GM21737 (cell line): ENCODE results near the gene SRC.

Experiments
- ATAC-seq: cut with Tn5 transposase; IDR thresholded peaks from one replicate; pipeline ENCODE4 v1.9.1; 2021; ENCODE audit warnings: mild to moderate bottlenecking, moderate library complexity; ENCODE audit not compliant: unreplicated experiment

The SRC gene

DNA sequence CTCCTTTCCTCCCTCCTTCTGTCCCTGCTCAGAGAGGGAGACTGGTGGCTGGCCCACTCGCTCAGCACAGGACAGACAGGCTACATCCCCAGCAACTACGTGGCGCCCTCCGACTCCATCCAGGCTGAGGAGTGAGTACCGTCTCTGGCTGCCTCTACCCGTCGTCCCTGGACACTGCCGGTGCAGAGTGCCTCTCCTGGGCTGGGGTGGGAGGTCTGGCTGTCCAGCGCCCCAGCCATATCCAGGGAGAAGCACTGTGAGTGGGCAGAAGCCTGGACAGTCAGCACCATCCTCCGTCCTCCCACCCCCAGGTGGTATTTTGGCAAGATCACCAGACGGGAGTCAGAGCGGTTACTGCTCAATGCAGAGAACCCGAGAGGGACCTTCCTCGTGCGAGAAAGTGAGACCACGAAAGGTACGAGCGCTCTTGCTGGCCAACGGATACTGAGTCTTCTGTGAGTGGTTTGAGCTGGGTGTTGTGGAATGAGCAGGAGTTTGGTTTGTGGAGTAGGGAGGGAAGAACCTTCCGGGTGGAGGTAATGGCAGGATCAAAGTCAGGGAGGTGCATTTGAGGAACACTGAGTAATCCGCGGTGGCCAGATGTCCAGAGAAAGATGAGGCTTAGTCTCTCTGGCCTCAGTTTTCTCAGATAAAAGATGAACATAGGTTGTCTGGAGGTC, 48.1 kb downstream of the SRC start:
- ATAC-seq, result no peak

DNA sequence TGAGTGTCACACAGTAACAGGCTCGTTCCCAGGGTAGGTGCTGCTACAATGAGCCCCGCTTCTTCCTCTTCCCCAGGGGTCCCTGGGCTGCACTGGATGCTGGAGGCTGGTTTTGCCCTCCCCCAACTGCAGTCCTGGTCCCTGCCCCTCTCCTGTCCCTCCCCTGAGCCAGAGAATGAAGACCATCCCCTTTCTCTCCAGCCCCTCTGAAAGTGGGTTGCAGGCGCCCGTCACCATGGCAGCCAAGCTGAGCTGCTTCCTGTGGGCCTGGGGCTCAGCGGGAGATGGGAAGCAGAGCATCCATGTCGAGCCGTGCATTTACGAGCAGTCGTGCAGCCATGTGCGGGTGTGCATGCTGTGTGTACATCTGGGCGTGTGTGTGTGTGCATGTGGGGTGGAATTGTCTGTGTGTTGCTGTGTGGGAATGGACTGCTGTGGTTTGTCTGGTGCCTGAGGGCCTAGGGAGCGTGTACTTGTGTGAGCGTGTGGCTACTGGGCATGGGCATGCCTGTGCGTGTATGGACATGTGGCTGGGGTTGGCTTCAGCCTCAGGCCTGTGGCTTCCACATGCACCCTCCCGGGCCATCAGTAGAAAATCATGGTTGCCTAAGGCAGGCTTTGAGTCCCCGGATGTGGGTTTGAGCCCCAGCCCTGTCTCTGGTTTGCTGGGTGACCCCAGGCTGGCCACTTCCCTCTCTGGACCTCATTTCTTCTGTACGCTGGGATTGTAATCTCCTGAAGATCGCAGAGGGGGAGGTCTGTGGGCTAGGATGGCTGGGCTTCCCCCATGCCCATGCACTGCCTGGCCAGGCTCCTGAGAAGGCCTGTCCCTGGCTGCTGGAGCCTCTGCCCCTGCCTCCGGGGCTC, 48.8 kb downstream of the SRC start:
- ATAC-seq, result no peak

DNA sequence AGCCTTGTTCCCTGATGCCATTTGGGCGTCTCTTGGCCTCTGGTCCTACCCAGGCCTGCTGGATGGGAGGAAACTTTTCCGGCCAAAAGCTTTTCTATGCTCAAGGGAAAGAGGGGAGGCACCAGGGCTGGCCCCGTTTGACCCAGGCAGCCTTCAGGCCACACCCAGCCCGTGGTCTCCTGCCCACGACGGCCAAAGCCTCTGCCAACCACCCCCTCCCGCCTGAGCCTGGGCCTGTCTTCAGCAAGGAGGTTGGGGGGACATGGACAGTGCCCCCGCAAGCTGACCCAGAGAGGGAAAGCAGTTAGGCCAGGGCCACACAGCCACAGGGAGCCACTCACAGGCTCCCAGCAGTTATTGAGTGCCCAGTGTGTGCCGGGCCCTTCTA, 49.5 kb downstream of the SRC start:
- ATAC-seq, result no peak

DNA sequence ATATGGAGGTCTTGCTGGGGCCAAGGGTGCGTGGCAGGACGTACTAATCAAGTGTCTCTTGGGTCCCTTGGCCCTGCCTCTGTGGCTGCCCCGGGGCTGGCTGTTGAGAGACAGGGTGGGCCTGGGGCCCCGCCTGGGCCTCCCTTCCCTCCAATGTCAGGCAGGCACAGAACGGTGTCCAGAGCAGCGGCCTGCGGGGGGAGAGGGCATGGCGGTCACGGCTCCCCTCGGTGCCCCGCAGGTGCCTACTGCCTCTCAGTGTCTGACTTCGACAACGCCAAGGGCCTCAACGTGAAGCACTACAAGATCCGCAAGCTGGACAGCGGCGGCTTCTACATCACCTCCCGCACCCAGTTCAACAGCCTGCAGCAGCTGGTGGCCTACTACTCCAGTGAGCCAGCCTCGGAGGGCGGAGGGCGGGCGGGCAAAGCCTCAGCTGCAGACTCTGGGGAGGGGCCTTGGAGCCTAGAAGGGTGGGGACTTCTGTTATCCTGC, 50.0 kb downstream of the SRC start:
- no peak for ATAC-seq

DNA sequence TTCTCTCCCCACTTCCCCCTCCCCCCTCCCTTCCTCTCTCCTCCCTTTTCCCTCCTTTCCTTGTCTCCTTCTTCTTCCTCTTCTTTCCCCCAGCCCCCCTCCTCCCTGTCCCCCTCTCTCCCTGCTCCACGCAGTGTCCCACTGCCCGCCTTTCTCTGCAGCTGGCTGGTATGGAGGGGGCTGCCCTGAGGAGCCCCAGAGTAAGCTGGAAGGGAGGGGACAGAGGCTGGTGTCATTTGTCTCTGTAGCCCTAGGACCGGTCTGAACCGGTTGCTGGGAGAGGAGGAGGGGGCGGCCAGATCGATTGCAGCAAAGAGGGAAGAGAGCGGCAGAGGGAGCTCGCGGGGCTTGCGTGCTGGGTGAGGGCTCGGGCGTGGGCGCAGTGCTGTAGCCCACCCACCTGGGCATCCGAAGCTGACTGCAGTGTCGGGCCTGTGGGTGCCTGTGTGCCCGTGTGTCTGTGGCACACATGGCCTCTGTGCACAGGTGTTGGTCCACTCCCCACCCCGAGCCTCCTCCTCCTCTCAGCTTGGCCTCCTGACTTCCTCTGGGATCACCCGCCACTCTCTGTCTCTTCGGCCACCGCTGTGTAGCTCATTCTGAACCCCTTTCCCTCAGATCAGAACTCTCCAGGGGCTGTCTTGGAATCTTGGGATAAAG, 50.6 kb downstream of the SRC start:
- ATAC-seq, result no peak

DNA sequence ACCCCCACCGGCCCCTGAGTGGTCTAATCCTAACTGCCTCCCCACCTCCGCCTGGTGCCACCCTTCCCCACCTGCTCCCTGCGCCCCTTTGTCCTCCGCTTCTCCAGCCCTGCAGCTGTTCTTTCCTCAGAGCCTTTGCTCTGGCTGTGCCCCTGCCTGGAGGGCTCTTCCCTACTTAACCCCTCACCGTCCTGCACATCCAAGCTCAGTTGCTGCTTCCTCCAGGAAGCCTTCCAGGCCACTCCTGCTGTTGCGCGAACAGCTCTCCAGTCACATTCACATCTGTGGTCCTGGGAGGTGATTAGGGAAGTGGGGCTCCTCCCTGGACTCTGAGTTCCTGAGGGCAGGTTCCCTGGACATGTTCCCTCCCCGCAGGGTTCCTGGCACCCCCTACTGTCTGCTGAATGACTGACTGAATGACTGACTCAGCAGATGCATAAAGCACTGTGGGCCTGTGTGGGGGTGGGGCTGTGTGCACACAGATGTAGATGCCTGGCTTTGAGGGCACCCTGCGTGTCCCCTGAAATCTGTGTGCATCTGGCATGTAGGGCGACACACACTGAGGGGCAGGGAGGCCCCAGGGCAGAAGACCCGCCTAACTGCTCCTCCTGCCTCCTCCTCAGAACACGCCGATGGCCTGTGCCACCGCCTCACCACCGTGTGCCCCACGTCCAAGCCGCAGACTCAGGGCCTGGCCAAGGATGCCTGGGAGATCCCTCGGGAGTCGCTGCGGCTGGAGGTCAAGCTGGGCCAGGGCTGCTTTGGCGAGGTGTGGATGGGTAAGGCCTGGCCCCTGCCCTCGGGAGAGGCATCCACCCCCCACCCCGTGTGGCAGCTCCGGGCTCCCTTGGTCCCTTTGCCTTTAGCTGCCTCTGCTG, 51.4 kb downstream of the SRC start:
- no peak for ATAC-seq

DNA sequence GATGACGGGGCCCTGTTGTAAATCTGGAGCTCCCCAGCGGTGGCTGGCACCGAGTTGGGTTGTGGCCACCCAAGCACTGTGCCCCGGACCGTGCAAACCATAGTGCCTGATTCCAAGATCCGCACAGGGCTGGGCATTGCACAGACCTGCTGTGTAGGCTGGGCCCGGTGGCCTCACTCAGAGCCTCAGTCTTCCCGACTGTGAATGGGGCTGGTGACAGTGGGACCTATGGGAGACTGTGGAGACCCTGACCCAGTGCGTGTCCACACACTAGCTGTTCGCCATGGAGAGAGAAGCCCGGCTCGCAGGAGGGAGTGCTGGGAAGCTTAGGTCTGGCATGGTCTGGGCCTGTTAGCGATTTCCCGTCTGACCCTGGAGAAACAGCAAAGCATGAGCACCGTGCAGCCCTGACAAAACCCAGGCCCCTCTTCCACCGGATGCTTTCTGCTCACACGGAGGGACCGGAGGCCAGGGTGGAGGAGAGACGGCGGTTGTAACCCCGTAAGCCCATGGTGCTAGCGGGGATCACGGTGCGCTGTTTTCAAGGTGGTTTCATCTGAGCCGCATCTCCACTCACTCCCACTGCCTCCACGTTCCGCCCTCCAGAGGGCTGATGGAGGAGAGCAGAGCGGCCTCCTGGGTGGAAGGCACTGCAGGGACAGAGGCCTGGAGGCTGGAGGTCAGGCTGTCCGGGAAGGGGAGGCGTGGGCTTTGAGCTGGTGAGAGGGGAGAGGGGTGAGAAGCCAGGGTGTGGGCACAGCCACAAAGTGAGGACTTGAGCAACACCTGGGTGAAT, 52.2 kb downstream of the SRC start:
- ATAC-seq, result no peak

DNA sequence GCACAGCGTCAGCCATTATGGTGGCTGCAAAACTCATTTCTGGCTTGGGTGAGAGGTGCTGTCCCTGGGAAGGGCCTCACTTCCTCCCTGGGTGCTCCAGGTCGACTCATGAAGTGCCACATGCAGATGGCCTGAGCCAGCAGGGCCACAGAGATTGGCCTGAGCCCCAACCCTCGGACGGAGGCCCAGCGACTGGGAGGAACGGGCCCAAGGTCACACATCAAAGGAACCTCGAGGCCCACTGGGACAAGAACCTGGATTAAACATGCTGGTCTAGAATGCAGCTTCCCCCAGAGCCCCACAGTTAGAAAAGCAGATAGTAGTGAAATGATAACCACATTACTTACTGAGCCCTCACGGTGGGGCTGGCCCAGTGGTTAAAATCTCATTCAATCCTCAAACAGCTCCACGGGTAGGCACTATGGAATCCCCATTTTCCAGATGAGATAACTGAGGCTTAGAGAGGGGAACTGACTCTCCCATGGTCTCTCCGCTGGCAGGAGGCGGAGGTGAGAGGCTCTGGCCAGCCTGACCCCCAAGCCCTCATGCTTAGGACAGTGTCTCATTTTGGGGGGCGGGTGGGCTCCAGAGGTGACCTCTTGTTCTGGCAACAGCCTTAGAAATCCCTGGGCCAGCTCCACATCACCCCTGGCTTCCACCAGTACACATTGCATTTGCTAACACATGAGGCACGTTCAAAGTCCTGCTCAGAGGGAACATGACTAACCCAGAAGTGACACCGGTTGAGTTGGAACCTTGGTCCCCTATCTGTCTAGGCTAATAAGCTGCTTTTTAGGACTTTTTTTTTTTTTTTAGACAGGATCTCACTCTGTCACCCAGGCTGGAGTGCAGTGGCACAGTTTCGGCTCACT, 53.0 kb downstream of the SRC start:
- no peak for ATAC-seq

DNA sequence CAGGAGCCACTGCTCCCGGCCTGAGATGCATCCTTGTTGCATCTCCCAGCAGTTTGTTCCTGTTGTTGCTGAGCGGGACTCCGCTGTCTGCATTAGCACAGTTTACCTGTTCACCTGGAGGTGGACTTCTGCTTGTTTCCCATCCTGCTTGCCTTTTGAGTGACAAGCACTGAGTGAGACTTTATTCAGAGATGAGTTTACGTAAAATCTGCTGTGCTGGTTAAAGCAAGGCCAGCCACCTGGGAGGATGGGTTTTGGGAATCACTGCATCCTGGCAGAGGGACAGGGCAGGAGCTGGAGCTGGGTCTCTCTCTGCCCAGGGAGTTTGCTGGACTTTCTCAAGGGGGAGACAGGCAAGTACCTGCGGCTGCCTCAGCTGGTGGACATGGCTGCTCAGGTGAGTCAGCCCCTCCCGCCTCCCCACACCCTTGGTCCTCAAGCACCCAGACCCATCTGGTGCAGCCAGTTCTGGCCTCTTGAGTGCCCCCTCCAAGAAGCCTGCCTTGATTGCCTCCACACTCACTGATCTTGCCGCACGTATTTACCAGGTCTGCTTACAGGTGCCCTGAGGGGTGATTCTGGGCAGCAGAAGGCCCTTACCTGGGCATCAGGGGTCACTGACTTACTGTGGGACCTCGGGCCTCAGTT, 55.5 kb downstream of the SRC start:
- no peak for ATAC-seq

DNA sequence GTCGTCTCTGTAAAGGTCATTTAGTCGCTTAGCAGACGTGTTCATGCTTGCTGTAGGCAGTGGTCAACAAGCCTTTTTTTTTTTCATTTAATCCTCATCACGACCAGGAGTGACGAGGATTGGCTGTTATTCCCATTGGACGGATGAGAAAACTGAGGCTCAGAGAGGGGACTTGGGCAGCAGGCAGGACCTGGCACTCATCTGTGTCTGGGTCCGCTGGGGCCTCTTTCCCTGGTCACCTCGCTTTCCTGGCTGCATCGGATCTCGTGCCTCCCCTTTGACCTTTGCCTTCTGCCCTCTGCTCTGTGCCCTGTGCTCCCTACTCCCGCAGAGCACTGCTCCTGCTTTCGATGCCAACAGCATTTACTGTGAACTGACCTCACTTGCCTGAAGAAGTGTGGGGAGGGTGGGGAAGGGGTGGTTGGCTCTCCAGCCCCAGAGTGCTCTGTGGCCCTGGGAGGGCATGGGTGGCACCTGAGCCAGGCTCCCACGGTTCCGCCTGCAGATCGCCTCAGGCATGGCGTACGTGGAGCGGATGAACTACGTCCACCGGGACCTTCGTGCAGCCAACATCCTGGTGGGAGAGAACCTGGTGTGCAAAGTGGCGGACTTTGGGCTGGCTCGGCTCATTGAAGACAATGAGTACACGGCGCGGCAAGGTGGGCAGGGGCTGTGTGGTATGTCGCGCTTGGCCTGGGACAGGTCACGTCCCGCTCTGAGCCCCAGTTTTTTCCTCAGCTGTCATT, 56.2 kb downstream of the SRC start:
- ATAC-seq, result no peak

DNA sequence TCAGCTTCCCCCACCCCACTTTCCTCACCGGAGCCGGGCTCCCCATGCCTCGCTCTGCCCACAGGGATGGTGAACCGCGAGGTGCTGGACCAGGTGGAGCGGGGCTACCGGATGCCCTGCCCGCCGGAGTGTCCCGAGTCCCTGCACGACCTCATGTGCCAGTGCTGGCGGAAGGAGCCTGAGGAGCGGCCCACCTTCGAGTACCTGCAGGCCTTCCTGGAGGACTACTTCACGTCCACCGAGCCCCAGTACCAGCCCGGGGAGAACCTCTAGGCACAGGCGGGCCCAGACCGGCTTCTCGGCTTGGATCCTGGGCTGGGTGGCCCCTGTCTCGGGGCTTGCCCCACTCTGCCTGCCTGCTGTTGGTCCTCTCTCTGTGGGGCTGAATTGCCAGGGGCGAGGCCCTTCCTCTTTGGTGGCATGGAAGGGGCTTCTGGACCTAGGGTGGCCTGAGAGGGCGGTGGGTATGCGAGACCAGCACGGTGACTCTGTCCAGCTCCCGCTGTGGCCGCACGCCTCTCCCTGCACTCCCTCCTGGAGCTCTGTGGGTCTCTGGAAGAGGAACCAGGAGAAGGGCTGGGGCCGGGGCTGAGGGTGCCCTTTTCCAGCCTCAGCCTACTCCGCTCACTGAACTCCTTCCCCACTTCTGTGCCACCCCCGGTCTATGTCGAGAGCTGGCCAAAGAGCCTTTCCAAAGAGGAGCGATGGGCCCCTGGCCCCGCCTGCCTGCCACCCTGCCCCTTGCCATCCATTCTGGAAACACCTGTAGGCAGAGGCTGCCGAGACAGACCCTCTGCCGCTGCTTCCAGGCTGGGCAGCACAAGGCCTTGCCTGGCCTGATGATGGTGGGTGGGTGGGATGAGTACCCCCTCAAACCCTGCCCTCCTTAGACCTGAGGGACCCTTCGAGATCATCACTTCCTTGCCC, 57.4 kb downstream of the SRC start:
- no peak for ATAC-seq

DNA sequence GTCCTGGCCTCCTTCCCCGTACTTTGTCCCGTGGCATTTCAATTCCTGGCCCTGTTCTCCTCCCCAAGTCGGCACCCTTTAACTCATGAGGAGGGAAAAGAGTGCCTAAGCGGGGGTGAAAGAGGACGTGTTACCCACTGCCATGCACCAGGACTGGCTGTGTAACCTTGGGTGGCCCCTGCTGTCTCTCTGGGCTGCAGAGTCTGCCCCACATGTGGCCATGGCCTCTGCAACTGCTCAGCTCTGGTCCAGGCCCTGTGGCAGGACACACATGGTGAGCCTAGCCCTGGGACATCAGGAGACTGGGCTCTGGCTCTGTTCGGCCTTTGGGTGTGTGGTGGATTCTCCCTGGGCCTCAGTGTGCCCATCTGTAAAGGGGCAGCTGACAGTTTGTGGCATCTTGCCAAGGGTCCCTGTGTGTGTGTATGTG, 58.5 kb downstream of the SRC start:
- no peak for ATAC-seq

DNA sequence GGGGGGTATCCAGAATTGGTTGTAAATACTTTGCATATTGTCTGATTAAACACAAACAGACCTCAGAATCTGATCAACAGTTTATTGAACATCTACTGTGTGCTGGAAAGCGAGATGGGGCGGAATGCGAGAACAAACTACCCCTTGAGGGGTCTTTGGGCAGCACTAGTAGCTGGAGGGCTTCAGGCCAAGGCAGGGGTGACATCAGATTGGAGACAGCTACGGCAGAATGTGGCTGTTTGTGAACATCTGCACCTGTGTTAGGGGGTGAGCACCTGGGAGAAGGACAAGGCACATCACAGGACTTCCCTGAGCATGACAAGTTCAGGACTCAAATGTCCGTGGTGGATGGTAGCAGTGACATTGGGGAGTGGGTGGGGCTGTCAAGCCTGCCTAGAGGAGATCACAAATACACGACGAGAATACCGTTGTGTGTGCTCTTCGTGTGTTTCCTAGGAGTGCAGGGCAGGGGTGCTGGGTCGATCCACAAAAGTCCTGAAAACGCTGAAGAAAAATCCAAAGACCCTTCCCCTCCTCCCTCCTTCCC, 59.5 kb downstream of the SRC start:
- ATAC-seq, result no peak

DNA sequence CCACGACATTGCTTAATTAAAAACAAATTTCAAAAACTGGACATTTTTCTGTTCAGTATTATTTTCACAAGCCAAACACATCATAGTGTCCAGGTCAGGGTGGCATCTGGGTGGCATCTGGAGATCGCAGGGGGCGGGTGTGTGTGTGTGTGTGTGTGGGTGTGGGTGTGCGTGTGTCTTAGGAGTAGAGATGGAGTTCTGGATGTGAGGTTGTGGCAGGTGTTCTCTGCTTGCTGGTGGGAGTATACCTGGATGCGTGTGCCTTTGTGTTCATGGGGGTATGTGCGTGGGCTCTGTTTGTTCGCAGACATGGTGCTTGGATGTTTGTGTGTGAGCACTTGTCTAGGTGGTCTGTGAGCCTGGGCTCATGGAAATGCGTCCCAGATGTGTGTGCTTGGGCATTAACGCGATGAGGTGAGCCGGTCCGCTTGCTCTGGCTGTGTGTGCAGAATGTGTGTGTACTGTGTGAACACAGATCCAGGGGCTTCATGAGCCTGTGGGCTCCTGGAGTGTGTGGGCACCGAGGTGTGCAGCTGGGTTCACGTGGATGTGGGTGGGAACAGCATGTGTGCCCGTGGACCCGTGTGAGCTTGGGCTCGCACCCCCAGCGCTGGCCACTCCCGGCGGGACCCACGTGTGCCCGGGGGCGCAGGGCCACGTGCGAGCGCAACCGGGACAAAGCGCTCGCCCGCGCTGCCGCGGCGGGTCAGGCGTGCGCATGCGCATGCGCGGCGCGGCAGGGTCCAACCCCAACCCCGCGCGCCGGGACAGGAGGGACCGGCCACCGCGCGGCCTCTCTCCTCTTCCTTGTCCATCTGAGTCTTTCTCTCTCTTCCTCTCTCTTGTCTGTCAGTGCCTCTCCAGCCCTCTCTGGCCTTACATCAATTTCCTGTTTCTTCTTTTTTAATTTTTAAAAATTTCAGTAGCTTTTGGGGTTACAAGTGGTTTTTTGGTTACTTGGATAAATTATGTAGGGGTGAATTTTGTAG, 60.4 kb downstream of the SRC start:
- peak; percentile 44 for ATAC-seq

DNA sequence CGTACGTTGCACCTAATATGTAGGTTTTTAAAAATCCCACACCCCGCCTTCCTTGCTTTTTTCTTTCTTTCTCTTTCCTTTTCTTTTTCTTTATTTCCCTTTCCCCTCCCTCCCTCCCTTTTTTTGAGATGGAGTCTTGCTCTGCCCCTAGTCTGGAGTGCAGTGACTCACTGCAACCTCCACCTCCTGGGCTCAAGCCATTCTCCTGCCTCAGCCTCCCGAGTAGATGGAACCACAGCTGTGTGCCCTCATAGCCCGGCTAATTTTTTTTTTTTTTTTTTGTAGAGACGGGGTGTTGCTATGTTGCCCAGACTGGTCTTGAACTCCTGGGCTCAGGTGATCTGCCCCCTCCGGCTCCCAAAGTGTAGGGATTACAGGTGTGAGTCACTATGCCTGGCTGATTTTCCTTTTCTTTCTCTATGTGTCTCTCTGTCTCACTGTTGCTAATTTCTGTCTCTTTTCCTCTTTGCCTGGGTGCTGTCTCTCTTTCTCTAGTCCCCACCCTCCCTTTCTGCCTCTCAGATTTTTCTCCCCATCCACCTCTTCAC, 61.2 kb downstream of the SRC start:
- ATAC-seq, result no peak
